ENCODE measurements around the gene PLXNA4. TPM values are rescaled to one million over a fixed set of nuclear protein-coding genes. Genes with fewer than 3 reads are reported as not detected.

The PLXNA4 gene
- total and polyA plus RNA-seq, 7 experiments from 2014 or later: 0.05 to 31.6 (median 1.1) TPM

GRCh38 chr7:132211971-132212370 lies 364.3 kb downstream of the PLXNA4 start:
- DNase-seq: no peak
- H3K9me3 Mint-ChIP-seq: no peaks in the 10 kb centered on the region
- no peaks in the 10 kb centered on the region for H3K36me3 ChIP-seq (ENCODE audit: control insufficient read depth in 2 of 3, insufficient read depth in 3 of 3, low read length in 3 of 3)
- no peak overlapping the region for H3K4me3 Mint-ChIP-seq
- CTCF ChIA-PET: no interaction called here
- H3K4me1 ChIP-seq (ENCODE audit: control insufficient read depth in 2 of 2, insufficient read depth in 2 of 2, low read length in 2 of 2): no peaks in the 10 kb centered on the region
- no peaks in the 10 kb centered on the region for H3K27me3 ChIP-seq (ENCODE audit: control insufficient read depth in 2 of 2, insufficient read depth in 2 of 2, low read length in 2 of 2)
- intact Hi-C loops (cut with micrococcal nuclease): no loop called here
- H3K9me3 ChIP-seq (ENCODE audit: control insufficient read depth in 2 of 3, low read length in 3 of 3): no peaks in the 10 kb centered on the region
- H3K4me1 Mint-ChIP-seq: no peaks in the 10 kb centered on the region
- ATAC-seq: no peak
- peaks cover 0 to 8% (median 0%) of the 10 kb centered on the region in 5 donors for H3K27me3 Mint-ChIP-seq
- H3K4me3 ChIP-seq (ENCODE audit: low read length): no peak overlapping the region
- H3K27ac Mint-ChIP-seq: no peak overlapping the region
- POLR2A ChIA-PET: no interaction called here
- no peaks in the 10 kb centered on the region for H3K36me3 Mint-ChIP-seq
- no peak overlapping the region for H3K27ac ChIP-seq (ENCODE audit: low read depth, low read length)

DNA sequence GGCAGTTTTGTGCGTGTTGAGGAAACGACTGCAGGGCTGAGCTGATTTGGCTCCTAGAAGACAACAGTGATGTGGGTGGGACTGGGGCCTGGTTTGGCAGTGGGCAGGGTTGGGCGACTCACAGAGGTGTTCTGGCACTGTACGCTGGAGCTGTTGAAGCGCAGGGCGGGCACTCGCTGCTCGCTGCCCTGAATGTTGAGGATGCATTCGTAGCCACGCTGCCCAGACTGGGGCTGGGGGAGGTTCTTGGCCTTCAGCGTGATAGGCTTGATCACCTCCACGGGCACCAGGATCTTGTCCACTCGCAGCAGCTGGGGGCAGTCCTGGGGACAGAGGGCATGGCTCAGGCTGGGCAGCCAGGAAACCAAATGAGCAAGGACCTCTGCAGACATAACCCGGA lies 365.4 kb downstream of the PLXNA4 start:
- Histone ChIP-seq H3K27ac (ENCODE audit: low read depth, low read length) (no peak overlapping the region), H3K27me3 (ENCODE audit: control insufficient read depth in 2 of 2, insufficient read depth in 2 of 2, low read length in 2 of 2) (no peaks in the 10 kb centered on the region), H3K36me3 (ENCODE audit: control insufficient read depth in 2 of 3, insufficient read depth in 3 of 3, low read length in 3 of 3) (no peaks in the 10 kb centered on the region), H3K4me3 (ENCODE audit: low read length) (no peak overlapping the region), H3K9me3 (ENCODE audit: control insufficient read depth in 2 of 3, low read length in 3 of 3) (no peaks in the 10 kb centered on the region), H3K4me1 (ENCODE audit: control insufficient read depth in 2 of 2, insufficient read depth in 2 of 2, low read length in 2 of 2) (no peaks in the 10 kb centered on the region)
- H3K27me3 Mint-ChIP-seq: peaks cover 0 to 10% (median 0%) of the 10 kb centered on the region in 5 donors
- H3K4me3 Mint-ChIP-seq: no peak overlapping the region
- no peaks in the 10 kb centered on the region for H3K9me3 Mint-ChIP-seq
- no peak for DNase-seq
- no peak for ATAC-seq
- no peaks in the 10 kb centered on the region for H3K36me3 Mint-ChIP-seq
- no peaks in the 10 kb centered on the region for H3K4me1 Mint-ChIP-seq
- POLR2A ChIA-PET: no interaction called here
- CTCF ChIA-PET: no interaction called here
- intact Hi-C loops (cut with micrococcal nuclease): no loop called here
- H3K27ac Mint-ChIP-seq: no peak overlapping the region

- DNase-seq (no peak), ATAC-seq (no peak)
- no peaks in the 10 kb centered on the region for H3K9me3 ChIP-seq (ENCODE audit: control insufficient read depth in 2 of 3, low read length in 3 of 3)
- H3K27ac ChIP-seq (ENCODE audit: low read depth, low read length): no peak overlapping the region
- H3K36me3 ChIP-seq (ENCODE audit: control insufficient read depth in 2 of 3, insufficient read depth in 3 of 3, low read length in 3 of 3): no peaks in the 10 kb centered on the region
- intact Hi-C loops (cut with micrococcal nuclease): no loop called here
- H3K27me3 ChIP-seq (ENCODE audit: control insufficient read depth in 2 of 2, insufficient read depth in 2 of 2, low read length in 2 of 2): no peaks in the 10 kb centered on the region
- Mint-ChIP-seq H3K4me1 (peaks cover 0 to 2% (median 0%) of the 10 kb centered on the region in 7 donors), H3K4me3 (no peak overlapping the region), H3K36me3 (no peaks in the 10 kb centered on the region), H3K27ac (no peak overlapping the region), H3K27me3 (peaks cover 0 to 10% (median 0%) of the 10 kb centered on the region in 5 donors), H3K9me3 (no peaks in the 10 kb centered on the region)
- no peak overlapping the region for H3K4me3 ChIP-seq (ENCODE audit: low read length)
- ChIA-PET POLR2A (no interaction called here), CTCF (no interaction called here)
- no peaks in the 10 kb centered on the region for H3K4me1 ChIP-seq (ENCODE audit: control insufficient read depth in 2 of 2, insufficient read depth in 2 of 2, low read length in 2 of 2)
Measured at GRCh38 chr7:132207782-132208181, 368.5 kb downstream of the PLXNA4 start.

GRCh38 chr7:132207211-132207610 lies 369.1 kb downstream of the PLXNA4 start:
- Histone ChIP-seq H3K9me3 (ENCODE audit: control insufficient read depth in 2 of 3, low read length in 3 of 3) (no peaks in the 10 kb centered on the region), H3K36me3 (ENCODE audit: control insufficient read depth in 2 of 3, insufficient read depth in 3 of 3, low read length in 3 of 3) (no peaks in the 10 kb centered on the region), H3K4me3 (ENCODE audit: low read length) (no peak overlapping the region), H3K27ac (ENCODE audit: low read depth, low read length) (no peak overlapping the region), H3K27me3 (ENCODE audit: control insufficient read depth in 2 of 2, insufficient read depth in 2 of 2, low read length in 2 of 2) (no peaks in the 10 kb centered on the region), H3K4me1 (ENCODE audit: control insufficient read depth in 2 of 2, insufficient read depth in 2 of 2, low read length in 2 of 2) (no peaks in the 10 kb centered on the region)
- intact Hi-C loops (cut with micrococcal nuclease): no loop called here
- H3K4me3 Mint-ChIP-seq: no peak overlapping the region
- ChIA-PET POLR2A (no interaction called here), CTCF (no interaction called here)
- H3K9me3 Mint-ChIP-seq: no peaks in the 10 kb centered on the region
- no peak overlapping the region for H3K27ac Mint-ChIP-seq
- H3K27me3 Mint-ChIP-seq: peaks cover 0 to 10% (median 0%) of the 10 kb centered on the region in 5 donors
- peaks cover 0 to 2% (median 0%) of the 10 kb centered on the region in 7 donors for H3K4me1 Mint-ChIP-seq
- H3K36me3 Mint-ChIP-seq: no peaks in the 10 kb centered on the region
- no peak for ATAC-seq
- DNase-seq: no peak

DNA sequence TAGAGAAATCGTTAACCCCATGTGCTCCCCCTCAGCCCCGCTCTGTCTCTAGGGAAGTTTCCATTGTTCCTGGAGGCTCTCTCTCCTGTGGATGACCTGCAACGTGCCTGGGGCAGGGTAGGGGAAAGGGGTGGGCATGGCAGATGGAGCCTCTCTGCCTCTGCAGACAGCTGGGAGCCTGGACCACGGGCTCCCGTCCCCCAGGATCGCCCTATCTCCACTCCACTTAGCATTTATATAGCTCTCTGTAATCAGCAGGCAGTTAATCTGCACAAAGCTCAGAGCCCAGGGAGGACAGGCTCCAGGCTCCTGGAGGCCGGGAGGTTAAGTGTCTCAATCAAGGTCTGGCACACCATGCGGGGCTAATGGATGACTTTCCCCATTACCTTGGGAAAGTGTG lies 369.7 kb downstream of the PLXNA4 start:
- H3K4me1 Mint-ChIP-seq: peaks cover 0 to 2% (median 0%) of the 10 kb centered on the region in 7 donors
- H3K9me3 ChIP-seq (ENCODE audit: control insufficient read depth in 2 of 3, low read length in 3 of 3): no peaks in the 10 kb centered on the region
- no peak for ATAC-seq
- no peaks in the 10 kb centered on the region for H3K36me3 Mint-ChIP-seq
- POLR2A ChIA-PET: no interaction called here
- CTCF ChIA-PET: no interaction called here
- no peaks in the 10 kb centered on the region for H3K4me1 ChIP-seq (ENCODE audit: control insufficient read depth in 2 of 2, insufficient read depth in 2 of 2, low read length in 2 of 2)
- H3K4me3 ChIP-seq (ENCODE audit: low read length): no peak overlapping the region
- peaks cover 0 to 10% (median 0%) of the 10 kb centered on the region in 5 donors for H3K27me3 Mint-ChIP-seq
- intact Hi-C loops (cut with micrococcal nuclease): no loop called here
- no peak overlapping the region for H3K4me3 Mint-ChIP-seq
- no peaks in the 10 kb centered on the region for H3K36me3 ChIP-seq (ENCODE audit: control insufficient read depth in 2 of 3, insufficient read depth in 3 of 3, low read length in 3 of 3)
- H3K27ac ChIP-seq (ENCODE audit: low read depth, low read length): no peak overlapping the region
- no peaks in the 10 kb centered on the region for H3K27me3 ChIP-seq (ENCODE audit: control insufficient read depth in 2 of 2, insufficient read depth in 2 of 2, low read length in 2 of 2)
- H3K9me3 Mint-ChIP-seq: no peaks in the 10 kb centered on the region
- no peak for DNase-seq
- H3K27ac Mint-ChIP-seq: no peak overlapping the region

DNA sequence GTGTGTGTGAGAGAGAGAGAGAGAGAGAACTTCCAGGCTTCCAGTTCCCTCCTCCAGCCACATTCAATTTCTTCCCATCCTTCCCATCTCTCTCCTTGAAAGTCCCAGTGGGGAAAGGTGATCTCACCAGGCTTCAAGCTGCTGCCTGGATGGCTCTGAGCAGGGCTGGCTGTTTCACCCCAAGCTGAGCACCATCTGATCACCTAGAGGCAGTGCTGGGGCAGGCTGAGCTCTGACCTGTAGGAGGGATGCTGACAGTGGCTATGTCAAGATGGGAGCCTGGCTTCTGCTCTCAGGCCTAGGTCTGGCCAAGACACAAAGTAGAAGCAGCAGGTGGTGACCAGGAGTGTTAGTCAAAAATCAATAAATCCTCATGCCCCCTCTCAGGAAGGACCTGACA lies 370.8 kb downstream of the PLXNA4 start:
- Mint-ChIP-seq H3K27ac (no peak overlapping the region), H3K4me3 (no peak overlapping the region), H3K4me1 (peaks cover 0 to 2% (median 0%) of the 10 kb centered on the region in 7 donors), H3K9me3 (peaks cover 0 to 2% (median 0%) of the 10 kb centered on the region in 11 donors), H3K27me3 (peaks cover 0 to 14% (median 4%) of the 10 kb centered on the region in 5 donors), H3K36me3 (no peaks in the 10 kb centered on the region)
- Histone ChIP-seq H3K4me3 (ENCODE audit: low read length) (no peak overlapping the region), H3K4me1 (ENCODE audit: control insufficient read depth in 2 of 2, insufficient read depth in 2 of 2, low read length in 2 of 2) (no peaks in the 10 kb centered on the region), H3K9me3 (ENCODE audit: control insufficient read depth in 2 of 3, low read length in 3 of 3) (no peaks in the 10 kb centered on the region), H3K27ac (ENCODE audit: low read depth, low read length) (no peak overlapping the region), H3K36me3 (ENCODE audit: control insufficient read depth in 2 of 3, insufficient read depth in 3 of 3, low read length in 3 of 3) (no peaks in the 10 kb centered on the region), H3K27me3 (ENCODE audit: control insufficient read depth in 2 of 2, insufficient read depth in 2 of 2, low read length in 2 of 2) (no peaks in the 10 kb centered on the region)
- ChIA-PET POLR2A (no interaction called here), CTCF (no interaction called here)
- no peak for DNase-seq
- ATAC-seq: no peak
- intact Hi-C loops (cut with micrococcal nuclease): no loop called here

- intact Hi-C loops (cut with micrococcal nuclease): no loop called here
- H3K4me1 ChIP-seq (ENCODE audit: control insufficient read depth in 2 of 2, insufficient read depth in 2 of 2, low read length in 2 of 2): no peaks in the 10 kb centered on the region
- H3K4me3 ChIP-seq (ENCODE audit: low read length): no peak overlapping the region
- no peak overlapping the region for H3K27ac Mint-ChIP-seq
- no peaks in the 10 kb centered on the region for H3K36me3 Mint-ChIP-seq
- CTCF ChIA-PET: no interaction called here
- H3K27me3 Mint-ChIP-seq: peaks cover 0 to 14% (median 4%) of the 10 kb centered on the region in 5 donors
- ATAC-seq (no peak), DNase-seq (no peak)
- H3K9me3 ChIP-seq (ENCODE audit: control insufficient read depth in 2 of 3, low read length in 3 of 3): no peaks in the 10 kb centered on the region
- POLR2A ChIA-PET: no interaction called here
- H3K4me3 Mint-ChIP-seq: no peak overlapping the region
- no peaks in the 10 kb centered on the region for H3K36me3 ChIP-seq (ENCODE audit: control insufficient read depth in 2 of 3, insufficient read depth in 3 of 3, low read length in 3 of 3)
- H3K9me3 Mint-ChIP-seq: peaks cover 0 to 2% (median 0%) of the 10 kb centered on the region in 11 donors
- peaks cover 0 to 2% (median 0%) of the 10 kb centered on the region in 7 donors for H3K4me1 Mint-ChIP-seq
- no peaks in the 10 kb centered on the region for H3K27me3 ChIP-seq (ENCODE audit: control insufficient read depth in 2 of 2, insufficient read depth in 2 of 2, low read length in 2 of 2)
- H3K27ac ChIP-seq (ENCODE audit: low read depth, low read length): no peak overlapping the region
Measured at GRCh38 chr7:132203021-132203420, 373.2 kb downstream of the PLXNA4 start.

Measured in naive thymus-derived CD4-positive, alpha-beta T cell (primary cell).